NB4 (cell line): ENCODE results near the gene TMEM183A.

Source experiments
- DNase-seq: peaks from one replicate; pipeline ENCODE4 v3.0.0; 2010; ENCODE audit warnings: low read depth
- H3K4me3 ChIP-seq: one replicate; pipeline ENCODE4 v1.5.1; 2011; ENCODE audit warnings: mild to moderate bottlenecking, low read depth, low read length, moderate library complexity
- MYC ChIP-seq: IDR thresholded peaks from 2 replicates; pipeline ENCODE4 v1.6.1; 2011; ENCODE audit warnings: low read depth, low read length
- POLR2A ChIP-seq: IDR thresholded peaks from 2 replicates; pipeline ENCODE4 v1.6.1; 2011; ENCODE audit warnings: mild to moderate bottlenecking; ENCODE audit not compliant: insufficient read length; ENCODE audit errors: extremely low read depth
- TF ChIP-seq, protein P1 (sequence below): IDR thresholded peaks from 2 replicates; pipeline ENCODE4 v1.6.1; 2011; ENCODE audit warnings: low read depth, low read length
- TF ChIP-seq, protein P2 (sequence below): IDR thresholded peaks from one replicate; pipeline ENCODE4 v1.5.1; 2012; ENCODE audit warnings: low read depth, low read length

TMEM183A gene

DNA sequence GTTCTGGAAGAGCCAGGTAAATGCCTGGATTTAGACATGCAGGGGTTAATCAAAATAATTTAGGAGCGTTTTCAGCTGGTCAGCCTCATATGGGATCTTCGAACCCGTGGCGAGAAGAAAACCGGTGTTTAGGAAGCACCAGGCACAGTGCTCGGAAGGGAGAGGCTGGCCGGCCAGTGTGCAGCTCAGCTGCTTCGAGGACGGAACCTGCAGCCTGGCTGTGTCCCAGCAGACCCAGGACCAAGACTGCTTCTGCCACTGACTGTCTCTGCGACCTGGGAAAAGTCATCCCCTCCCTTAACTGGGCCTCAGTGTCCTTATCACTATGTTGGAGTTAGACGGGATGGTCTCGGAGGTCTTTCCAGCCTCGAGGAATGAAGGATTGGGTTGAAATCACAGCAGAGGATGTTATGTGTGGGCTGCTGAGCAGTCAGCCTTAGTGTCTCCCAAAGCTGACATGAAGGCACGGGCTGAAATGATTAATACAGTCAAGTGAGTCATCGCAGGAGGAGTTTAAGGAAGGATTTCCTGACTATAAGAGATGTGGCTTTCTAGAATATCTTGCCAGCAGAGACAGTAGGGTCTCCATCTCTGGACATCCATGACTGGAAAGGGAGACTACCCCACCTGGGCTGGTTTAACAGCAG lies 39.9 kb downstream of the TMEM183A start:
- TF ChIP-seq POLR2A: no peak
- TF ChIP-seq, protein P1, sequence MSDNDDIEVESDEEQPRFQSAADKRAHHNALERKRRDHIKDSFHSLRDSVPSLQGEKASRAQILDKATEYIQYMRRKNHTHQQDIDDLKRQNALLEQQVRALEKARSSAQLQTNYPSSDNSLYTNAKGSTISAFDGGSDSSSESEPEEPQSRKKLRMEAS: no peak
- TF ChIP-seq, protein P2, sequence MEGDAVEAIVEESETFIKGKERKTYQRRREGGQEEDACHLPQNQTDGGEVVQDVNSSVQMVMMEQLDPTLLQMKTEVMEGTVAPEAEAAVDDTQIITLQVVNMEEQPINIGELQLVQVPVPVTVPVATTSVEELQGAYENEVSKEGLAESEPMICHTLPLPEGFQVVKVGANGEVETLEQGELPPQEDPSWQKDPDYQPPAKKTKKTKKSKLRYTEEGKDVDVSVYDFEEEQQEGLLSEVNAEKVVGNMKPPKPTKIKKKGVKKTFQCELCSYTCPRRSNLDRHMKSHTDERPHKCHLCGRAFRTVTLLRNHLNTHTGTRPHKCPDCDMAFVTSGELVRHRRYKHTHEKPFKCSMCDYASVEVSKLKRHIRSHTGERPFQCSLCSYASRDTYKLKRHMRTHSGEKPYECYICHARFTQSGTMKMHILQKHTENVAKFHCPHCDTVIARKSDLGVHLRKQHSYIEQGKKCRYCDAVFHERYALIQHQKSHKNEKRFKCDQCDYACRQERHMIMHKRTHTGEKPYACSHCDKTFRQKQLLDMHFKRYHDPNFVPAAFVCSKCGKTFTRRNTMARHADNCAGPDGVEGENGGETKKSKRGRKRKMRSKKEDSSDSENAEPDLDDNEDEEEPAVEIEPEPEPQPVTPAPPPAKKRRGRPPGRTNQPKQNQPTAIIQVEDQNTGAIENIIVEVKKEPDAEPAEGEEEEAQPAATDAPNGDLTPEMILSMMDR: no peak
- TF ChIP-seq MYC: no peak
- H3K4me3 ChIP-seq: no peak overlapping the region
- DNase-seq: peak; percentile 45

DNA sequence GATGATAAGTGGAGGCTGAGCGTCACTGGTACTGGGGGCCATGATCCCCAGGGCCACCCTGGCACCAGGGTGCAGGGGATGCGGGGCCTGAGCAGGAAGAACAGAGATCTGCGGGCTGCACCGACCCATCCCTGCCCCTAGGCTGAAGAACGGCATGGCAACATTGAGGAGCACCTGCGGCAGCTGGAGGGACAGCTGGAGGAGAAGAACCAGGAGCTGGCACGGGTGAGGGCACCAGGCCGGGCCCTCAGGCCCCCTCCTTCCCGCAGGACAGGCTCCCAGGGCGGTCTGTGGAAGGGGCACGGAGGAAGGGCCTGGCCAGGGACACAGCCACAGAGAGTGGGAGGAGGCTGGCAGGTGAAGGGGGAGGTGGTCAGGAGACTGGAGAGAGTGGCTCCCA lies 40.9 kb downstream of the TMEM183A start:
- DNase-seq: no peak
- TF ChIP-seq MYC: no peak
- TF ChIP-seq POLR2A: no peak
- TF ChIP-seq, protein P1: no peak
- TF ChIP-seq, protein P2: no peak
- no peak overlapping the region for H3K4me3 ChIP-seq

DNA sequence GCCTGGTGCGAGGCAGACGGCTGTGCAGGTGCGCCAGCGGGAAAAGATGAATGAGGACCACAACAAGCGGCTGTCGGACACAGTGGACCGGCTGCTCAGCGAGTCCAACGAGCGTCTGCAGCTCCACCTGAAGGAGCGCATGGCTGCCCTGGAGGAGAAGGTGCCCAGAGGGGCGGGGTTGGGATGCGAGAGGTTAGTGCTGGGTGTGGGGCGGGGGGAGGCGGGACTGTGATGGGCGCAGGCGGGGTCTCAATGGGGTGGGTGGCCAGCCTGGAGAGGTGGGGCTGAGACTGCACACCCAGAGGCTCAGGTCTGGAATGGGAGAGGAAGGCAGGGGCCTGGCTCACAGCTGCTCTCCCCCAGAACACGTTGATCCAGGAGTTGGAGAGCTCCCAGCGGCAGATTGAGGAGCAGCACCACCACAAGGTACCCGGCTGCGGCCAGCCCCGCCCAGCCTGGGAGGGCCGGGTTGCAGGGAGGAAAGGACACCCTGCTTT lies 41.4 kb downstream of the TMEM183A start:
- no peak overlapping the region for H3K4me3 ChIP-seq
- TF ChIP-seq POLR2A (no peak), MYC (no peak)
- DNase-seq: no peak

DNA sequence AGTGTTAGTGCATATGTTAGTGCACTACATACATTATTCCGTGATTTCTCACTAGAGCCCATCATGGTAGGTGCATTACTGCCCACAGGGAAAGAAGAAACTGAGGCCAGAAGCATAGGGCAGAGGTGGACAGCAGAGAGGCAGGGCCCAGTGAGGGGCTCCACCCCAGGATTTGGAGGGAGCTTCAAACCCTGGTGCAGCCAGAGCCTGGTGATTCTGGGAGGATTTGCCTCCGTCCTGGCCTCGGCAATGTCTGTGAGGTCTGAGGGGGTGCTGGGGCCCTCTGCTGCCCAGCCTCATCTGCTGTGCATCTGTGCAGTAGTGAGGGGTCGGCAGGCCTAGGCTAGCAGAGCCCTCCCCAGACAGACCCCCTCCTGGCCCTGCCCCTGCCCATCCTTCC lies 41.9 kb downstream of the TMEM183A start:
- no peak for TF ChIP-seq POLR2A
- TF ChIP-seq MYC: no peak
- TF ChIP-seq, protein P2: no peak
- TF ChIP-seq, protein P1: no peak
- no peak for DNase-seq
- no peak overlapping the region for H3K4me3 ChIP-seq

DNA sequence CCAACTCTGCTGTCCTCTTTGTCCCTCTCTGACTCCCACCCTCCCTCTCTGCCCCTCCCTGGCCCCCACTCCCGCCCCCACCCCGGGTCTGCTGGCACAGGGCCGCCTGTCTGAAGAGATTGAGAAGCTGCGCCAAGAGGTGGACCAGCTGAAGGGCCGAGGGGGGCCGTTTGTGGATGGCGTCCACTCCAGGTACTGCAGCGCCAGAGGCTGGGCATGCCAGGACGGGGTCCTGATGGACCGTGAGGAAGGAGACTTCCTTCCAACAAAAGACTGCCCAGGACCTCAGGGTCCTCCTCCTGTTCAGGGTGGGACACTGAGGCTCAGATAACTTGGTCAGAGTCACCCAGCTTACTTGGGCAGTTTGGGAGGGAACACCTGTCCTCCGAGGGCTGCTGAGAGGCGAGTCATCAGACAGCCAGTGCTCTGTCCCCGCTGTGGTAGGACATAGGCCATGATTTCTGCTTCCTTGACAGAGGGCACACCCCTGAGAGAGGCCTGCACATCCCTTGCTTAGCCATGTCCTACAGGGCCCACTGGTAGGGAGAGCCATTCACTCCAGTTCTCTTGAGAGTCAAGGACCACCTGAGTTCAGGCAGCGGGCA lies 42.5 kb downstream of the TMEM183A start:
- DNase-seq: no peak
- TF ChIP-seq, protein P1: no peak
- TF ChIP-seq MYC (no peak), POLR2A (no peak)
- TF ChIP-seq, protein P2: no peak
- H3K4me3 ChIP-seq: no peak overlapping the region

DNA sequence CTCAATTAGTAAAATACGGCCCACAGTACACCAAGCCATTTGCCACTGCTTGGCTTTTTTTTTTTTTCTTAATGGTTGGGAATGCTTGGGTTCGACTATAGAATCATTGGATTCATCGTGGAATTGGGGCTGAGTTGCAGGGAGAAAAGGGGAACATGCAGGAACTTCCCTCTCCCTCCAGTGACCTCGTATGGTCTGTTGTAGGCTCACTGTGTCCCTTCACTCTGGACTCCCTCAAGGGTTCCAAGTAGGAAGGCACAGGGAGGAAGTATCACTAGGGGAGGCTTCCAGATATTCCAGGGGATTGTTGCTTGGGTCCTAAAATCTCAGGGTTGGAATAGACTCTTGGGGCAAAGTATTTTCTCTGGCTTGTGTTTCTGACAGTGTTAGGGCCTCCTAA lies 43.7 kb downstream of the TMEM183A start:
- H3K4me3 ChIP-seq: no peak overlapping the region
- no peak for DNase-seq
- TF ChIP-seq, protein P1: no peak
- TF ChIP-seq MYC (no peak), POLR2A (no peak)
- TF ChIP-seq, protein P2: no peak
